Adrenal gland (tissue), 5 donors: Measurements from ENCODE around the gene HS3ST2.

Source experiments
- CTCF ChIP-seq, 6 experiments: fragments of 450-650 bp in 4 of 6; fragments of 200-600 bp in 2 of 6; sonication (generic) in 1 of 6; IDR thresholded peaks; 1 replicate in 5 of 6; 2 replicates in 1 of 6; pipeline versions ENCODE4 v1.5.1 to v1.8.0; 2016 to 2021; ENCODE audit warnings: antibody characterized with exemption in 6 of 6, mild to moderate bottlenecking in 2 of 6, moderate library complexity in 1 of 6
- POLR2A ChIP-seq, 2 donors: fragments of 450-650 bp; IDR thresholded peaks; one replicate each; pipeline ENCODE4 v1.6.1; 2017; ENCODE audit warnings: antibody characterized with exemption in 2 of 2, mild to moderate bottlenecking in 2 of 2, moderate library complexity in 1 of 2
- donor health status: DM: no; HTN: no; CAD: no.

GRCh38 chr16:22814711-22815105, 746 bp downstream of the HS3ST2 start:
- TF ChIP-seq POLR2A (IDR thresholded peaks at IDR 0.05) = no peak
- TF ChIP-seq CTCF (IDR thresholded peaks at IDR 0.05) = no peak
